NB4 (cell line): ENCODE measurements around the gene RASGRP3.

Source experiments
- DNase-seq: peaks from one replicate; pipeline ENCODE4 v3.0.0; 2010; ENCODE audit warnings: low read depth
- H3K4me3 ChIP-seq: one replicate; pipeline ENCODE4 v1.5.1; 2011; ENCODE audit warnings: mild to moderate bottlenecking, low read depth, low read length, moderate library complexity
- CTCF ChIP-seq: IDR thresholded peaks from one replicate; pipeline ENCODE4 v1.5.1; 2012; ENCODE audit warnings: low read depth, low read length
- MAX ChIP-seq: IDR thresholded peaks from 2 replicates; pipeline ENCODE4 v1.6.1; 2011; ENCODE audit warnings: low read depth, low read length
- MYC ChIP-seq: IDR thresholded peaks from 2 replicates; pipeline ENCODE4 v1.6.1; 2011; ENCODE audit warnings: low read depth, low read length
- POLR2A ChIP-seq: IDR thresholded peaks from 2 replicates; pipeline ENCODE4 v1.6.1; 2011; ENCODE audit warnings: mild to moderate bottlenecking; ENCODE audit not compliant: insufficient read length; ENCODE audit errors: extremely low read depth

Gene RASGRP3

GRCh38 chr2:33509908-33510585 lies 33.6 kb downstream of the RASGRP3 start:
- H3K4me3 ChIP-seq, result no peak overlapping the region
- no peak for TF ChIP-seq MYC
- TF ChIP-seq CTCF, result no peak
- DNase-seq, result no peak

GRCh38 chr2:33510586-33510968 lies 34.1 kb downstream of the RASGRP3 start:
- no peak for DNase-seq
- TF ChIP-seq MAX (no peak), CTCF (no peak), MYC (no peak), POLR2A (no peak)
- no peak overlapping the region for H3K4me3 ChIP-seq

GRCh38 chr2:33511141-33511540 lies 34.7 kb downstream of the RASGRP3 start:
- no peak for DNase-seq
- no peak overlapping the region for H3K4me3 ChIP-seq
- no peak for TF ChIP-seq MAX
- no peak for TF ChIP-seq POLR2A
- no peak for TF ChIP-seq MYC
- no peak for TF ChIP-seq CTCF

GRCh38 chr2:33512112-33512511 lies 35.7 kb downstream of the RASGRP3 start:
- TF ChIP-seq MYC (no peak), POLR2A (no peak), CTCF (no peak), MAX (no peak)
- no peak overlapping the region for H3K4me3 ChIP-seq
- no peak for DNase-seq

- DNase-seq, result no peak
- TF ChIP-seq MAX (no peak), POLR2A (no peak), MYC (no peak), CTCF (no peak)
- H3K4me3 ChIP-seq, result no peak overlapping the region
Observed at GRCh38 chr2:33513480-33513879, 37.0 kb downstream of the RASGRP3 start.

- TF ChIP-seq POLR2A, result no peak
- TF ChIP-seq CTCF, result no peak
- no peak for TF ChIP-seq MAX
- no peak for TF ChIP-seq MYC
- DNase-seq, result no peak
Observed at GRCh38 chr2:33516456-33516995, 40.1 kb downstream of the RASGRP3 start.

More at GRCh38 chr2:33516456-33516995, 40.1 kb downstream of the RASGRP3 start:
- H3K4me3 ChIP-seq, result no peak overlapping the region
